Muscle of leg (tissue), 11 donors: ENCODE measurements around the gene EMC8. TPM values are rescaled to one million over a fixed set of nuclear protein-coding genes. Genes with fewer than 3 reads are reported as not detected.

Experiments used
- DNase-seq: peaks from one replicate; pipeline ENCODE4 v3.0.0; 2013
- H3K27ac ChIP-seq: one replicate; pipeline ENCODE4 v1.5.1; 2013; ENCODE audit warnings: mild to moderate bottlenecking, low read length, control low read depth
- H3K27me3 ChIP-seq: one replicate; pipeline ENCODE4 v1.6.1; 2013; ENCODE audit warnings: low read length; ENCODE audit not compliant: control insufficient read depth, insufficient read depth
- H3K36me3 ChIP-seq: one replicate; pipeline ENCODE4 v1.6.1; 2013; ENCODE audit warnings: low read length; ENCODE audit not compliant: control insufficient read depth, insufficient read depth
- H3K4me1 ChIP-seq: one replicate; pipeline ENCODE4 v1.6.1; 2013; ENCODE audit warnings: low read length; ENCODE audit not compliant: control insufficient read depth, insufficient read depth
- H3K4me3 ChIP-seq: one replicate; pipeline ENCODE4 v1.5.1; 2013; ENCODE audit warnings: low read length, control low read depth
- H3K9me3 ChIP-seq: replicated peaks from 2 replicates; pipeline ENCODE4 v1.6.1; 2013; ENCODE audit warnings: low read depth, low read length; ENCODE audit not compliant: control insufficient read depth
- WGBS: methylation state at CpG from one replicate; pipeline ENCODE4 v1.1.5; 2013; ENCODE audit warnings: missing lambda C conversion rate; ENCODE audit not compliant: insufficient coverage; 5-methylcytosine and 5-hydroxymethylcytosine counted together
- polyA plus RNA-seq, 8 donors: library from polyadenylated mRNA; unstranded; fragments of 120-200 nt; gene quantifications; one replicate each; pipeline versions ENCODE4 v1.2.1 to v1.2.3, GENCODE V29; 2013; ENCODE audit warnings: inconsistent platforms in 1 of 8, low replicate concordance in 1 of 8; ENCODE audit not compliant: insufficient read length in 8 of 8, insufficient read depth in 1 of 8
- total RNA-seq: library from RNA; stranded (reverse); fragments of 120-200 nt; gene quantifications from one replicate; pipeline ENCODE4 v1.2.4, GENCODE V29; 2013

The EMC8 gene
- total and polyA plus RNA-seq, 9 donors, result 17.4 to 24.9 (median 20.1) TPM

DNA sequence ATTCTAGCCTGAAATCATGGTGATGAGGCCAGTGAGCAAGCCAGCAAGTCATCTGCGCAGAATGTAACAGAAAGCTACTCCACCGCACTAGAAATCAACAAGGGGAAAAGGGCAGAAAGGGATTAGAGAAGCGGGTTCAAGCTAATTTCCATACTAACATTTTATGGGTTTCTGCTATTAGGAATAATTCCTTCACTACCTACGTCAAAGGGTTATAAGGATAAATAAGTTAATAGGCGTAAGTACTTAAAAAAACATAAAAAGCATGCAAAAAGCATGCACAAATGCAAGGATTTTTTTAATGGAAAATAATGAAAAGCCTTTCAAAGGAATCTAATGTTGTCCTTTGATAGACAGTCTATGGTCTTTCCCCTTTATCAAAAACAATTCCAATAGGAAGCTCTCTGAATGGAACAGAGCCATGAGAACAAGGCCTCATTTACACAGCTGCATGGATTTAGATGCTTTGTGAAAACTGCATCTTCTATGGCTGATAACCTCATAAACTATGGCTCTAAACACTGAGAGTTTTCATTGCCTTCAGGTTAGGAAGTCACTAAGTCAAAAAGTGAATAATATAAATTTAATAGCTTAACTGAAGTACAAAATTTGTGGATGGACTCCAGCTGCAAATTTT is 5.6 kb downstream of the EMC8 start:
- no peak for DNase-seq
- Histone ChIP-seq H3K27ac (no peak overlapping the region), H3K4me3 (no peak overlapping the region), H3K27me3 (no peaks in the 10 kb centered on the region), H3K4me1 (peaks cover 7% of the 10 kb centered on the region), H3K9me3 (peaks cover 4% of the 10 kb centered on the region), H3K36me3 (peaks cover 44% of the 10 kb centered on the region)
- no CpG with 5 or more reads among the region's 5 CpGs for WGBS

DNA sequence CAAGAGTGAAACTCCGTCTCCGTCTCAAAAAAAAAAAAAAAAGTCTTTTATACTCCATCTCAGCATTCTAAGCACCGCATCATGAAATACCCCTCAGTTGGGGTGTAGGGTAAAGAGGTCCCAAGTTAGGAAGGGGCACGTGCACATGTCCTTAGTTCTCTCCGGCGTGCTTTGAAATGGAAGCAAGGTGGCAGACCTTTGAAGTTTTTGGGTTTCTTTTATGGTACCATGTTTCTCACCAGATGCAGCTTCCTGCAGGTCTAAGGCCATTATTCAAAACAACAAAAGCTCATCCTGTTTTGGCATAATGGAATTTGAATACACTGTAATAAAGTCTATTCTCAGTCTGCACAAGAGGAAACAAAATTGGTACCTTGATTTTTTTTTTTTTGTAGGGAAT is 9.6 kb downstream of the EMC8 start:
- H3K9me3 ChIP-seq, result peaks cover 4% of the 10 kb centered on the region
- no peaks in the 10 kb centered on the region for H3K4me1 ChIP-seq
- peaks cover 59% of the 10 kb centered on the region for H3K36me3 ChIP-seq
- no peak for DNase-seq
- WGBS, result no CpG with 5 or more reads among the region's 6 CpGs
- no peaks in the 10 kb centered on the region for H3K27me3 ChIP-seq
- H3K4me3 ChIP-seq, result no peak overlapping the region
- no peak overlapping the region for H3K27ac ChIP-seq

DNA sequence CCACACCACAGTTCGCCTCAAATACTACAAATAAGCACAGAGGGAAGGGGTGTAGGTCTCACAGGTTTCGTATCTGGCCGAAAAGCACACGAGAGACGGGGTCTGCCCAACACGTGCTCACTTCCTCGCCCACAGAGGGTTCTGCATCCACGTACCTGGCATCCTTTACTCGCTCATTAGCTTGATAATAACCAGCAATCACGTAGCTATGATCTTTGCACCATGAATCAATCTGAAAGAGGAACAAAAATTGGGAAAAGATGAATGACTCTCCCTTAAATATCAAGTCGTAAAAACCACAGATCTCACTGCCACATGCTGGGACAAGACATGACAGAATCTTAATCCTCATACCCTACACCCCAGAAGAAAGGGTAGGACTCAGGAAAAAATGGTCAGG is 10.5 kb downstream of the EMC8 start:
- no peaks in the 10 kb centered on the region for H3K27me3 ChIP-seq
- 93% methylated on average over 7 of the region's 11 CpGs for WGBS
- no peak for DNase-seq
- H3K4me1 ChIP-seq, result no peaks in the 10 kb centered on the region
- peaks cover 59% of the 10 kb centered on the region for H3K36me3 ChIP-seq
- H3K9me3 ChIP-seq, result peaks cover 4% of the 10 kb centered on the region
- H3K4me3 ChIP-seq, result no peak overlapping the region
- no peak overlapping the region for H3K27ac ChIP-seq

DNA sequence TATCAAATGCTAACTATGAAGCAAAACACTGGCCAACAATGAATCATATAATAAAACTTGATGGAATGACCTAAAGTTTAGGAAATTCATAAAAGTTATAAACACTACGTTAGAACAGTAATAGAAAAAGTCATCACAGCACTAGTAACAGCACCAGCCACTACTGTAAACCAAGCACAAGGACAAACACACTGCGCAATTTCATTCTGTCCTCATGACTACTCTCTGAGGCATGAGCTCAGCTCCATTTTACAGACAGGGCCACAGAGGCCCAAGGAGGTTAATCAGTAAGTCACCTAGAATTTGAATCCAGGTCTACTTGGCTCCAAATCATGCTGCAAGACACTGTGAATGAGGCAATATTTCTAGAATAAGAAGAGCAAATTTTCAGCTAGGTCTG is 13.4 kb downstream of the EMC8 start:
- Histone ChIP-seq H3K4me1 (peaks cover 6% of the 10 kb centered on the region), H3K9me3 (no peaks in the 10 kb centered on the region), H3K27me3 (no peaks in the 10 kb centered on the region), H3K36me3 (peaks cover 49% of the 10 kb centered on the region), H3K4me3 (no peak overlapping the region), H3K27ac (no peak overlapping the region)
- no CpG with 5 or more reads among the region's 2 CpGs for WGBS
- DNase-seq, result no peak

DNA sequence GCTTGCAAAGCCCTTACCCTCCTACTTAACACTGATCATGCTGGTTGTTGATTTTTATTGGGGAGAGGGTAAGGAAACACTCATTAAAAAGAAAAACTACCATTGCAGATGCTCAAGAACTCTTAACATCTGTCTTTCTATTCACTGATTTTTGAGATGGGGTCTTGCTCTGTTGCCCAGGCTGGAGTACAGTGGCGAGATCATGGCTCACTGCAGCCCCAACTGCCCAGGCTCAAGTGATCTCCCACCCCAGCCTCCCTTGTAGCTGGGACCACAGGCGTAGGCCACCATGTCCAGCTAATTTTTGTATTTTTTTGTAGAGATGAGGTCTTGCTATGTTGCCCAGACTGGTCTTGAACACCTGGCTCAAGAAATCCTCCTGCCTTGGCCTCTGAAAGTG is 14.5 kb downstream of the EMC8 start:
- no CpG with 5 or more reads among the region's 2 CpGs for WGBS
- no peaks in the 10 kb centered on the region for H3K9me3 ChIP-seq
- H3K27ac ChIP-seq, result no peak overlapping the region
- H3K4me1 ChIP-seq, result peaks cover 6% of the 10 kb centered on the region
- no peak overlapping the region for H3K4me3 ChIP-seq
- no peaks in the 10 kb centered on the region for H3K27me3 ChIP-seq
- DNase-seq, result no peak
- H3K36me3 ChIP-seq, result peaks cover 56% of the 10 kb centered on the region

DNA sequence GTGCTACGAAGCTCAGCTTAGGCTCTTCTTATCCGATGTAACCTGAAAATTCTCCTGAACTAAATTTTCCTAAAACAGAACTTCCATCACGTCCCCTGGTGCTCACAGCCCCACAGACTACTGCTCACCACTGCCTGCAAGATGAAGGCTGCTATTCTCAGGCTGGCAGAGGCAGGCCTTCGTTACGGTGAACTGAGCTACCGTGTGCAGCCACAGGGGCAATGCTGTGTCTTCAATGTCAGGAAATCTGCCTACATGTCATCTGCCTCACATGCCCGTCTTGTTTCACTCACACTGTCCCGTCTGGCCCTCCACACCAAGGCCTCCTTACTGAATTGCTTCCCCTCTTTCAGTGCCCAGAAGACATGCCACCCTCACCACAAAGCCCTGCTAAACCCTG is 15.9 kb downstream of the EMC8 start:
- H3K4me3 ChIP-seq, result no peak overlapping the region
- WGBS, result 88% methylated on average over 8 of the region's 8 CpGs
- DNase-seq, result no peak
- H3K36me3 ChIP-seq, result peaks cover 62% of the 10 kb centered on the region
- H3K4me1 ChIP-seq, result peaks cover 6% of the 10 kb centered on the region
- no peaks in the 10 kb centered on the region for H3K27me3 ChIP-seq
- H3K9me3 ChIP-seq, result no peaks in the 10 kb centered on the region
- H3K27ac ChIP-seq, result no peak overlapping the region

DNA sequence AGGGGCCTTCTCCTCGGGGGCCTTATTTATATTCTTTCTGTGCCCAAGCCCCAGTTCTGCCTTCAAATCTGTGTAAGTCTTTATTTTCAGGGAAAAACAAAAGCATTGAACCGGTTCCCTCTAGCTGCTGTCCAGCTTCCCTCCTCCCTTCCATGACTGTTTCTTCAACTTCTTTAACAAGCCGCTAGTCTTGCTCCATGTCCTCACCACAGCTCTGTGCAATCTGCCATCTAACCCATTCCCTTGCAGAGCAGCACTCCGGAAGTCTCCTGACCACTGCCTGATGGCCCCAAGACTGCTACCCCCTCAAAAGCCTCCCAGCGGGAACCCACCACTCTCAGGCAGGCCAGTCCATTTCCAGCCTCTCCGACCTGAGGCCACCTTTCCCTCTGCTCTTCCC is 16.9 kb downstream of the EMC8 start:
- H3K36me3 ChIP-seq, result peaks cover 59% of the 10 kb centered on the region
- WGBS, result 75% methylated on average over 6 of the region's 6 CpGs
- peaks cover 6% of the 10 kb centered on the region for H3K4me1 ChIP-seq
- H3K9me3 ChIP-seq, result no peaks in the 10 kb centered on the region
- H3K4me3 ChIP-seq, result no peak overlapping the region
- no peak overlapping the region for H3K27ac ChIP-seq
- DNase-seq, result no peak
- no peaks in the 10 kb centered on the region for H3K27me3 ChIP-seq

DNA sequence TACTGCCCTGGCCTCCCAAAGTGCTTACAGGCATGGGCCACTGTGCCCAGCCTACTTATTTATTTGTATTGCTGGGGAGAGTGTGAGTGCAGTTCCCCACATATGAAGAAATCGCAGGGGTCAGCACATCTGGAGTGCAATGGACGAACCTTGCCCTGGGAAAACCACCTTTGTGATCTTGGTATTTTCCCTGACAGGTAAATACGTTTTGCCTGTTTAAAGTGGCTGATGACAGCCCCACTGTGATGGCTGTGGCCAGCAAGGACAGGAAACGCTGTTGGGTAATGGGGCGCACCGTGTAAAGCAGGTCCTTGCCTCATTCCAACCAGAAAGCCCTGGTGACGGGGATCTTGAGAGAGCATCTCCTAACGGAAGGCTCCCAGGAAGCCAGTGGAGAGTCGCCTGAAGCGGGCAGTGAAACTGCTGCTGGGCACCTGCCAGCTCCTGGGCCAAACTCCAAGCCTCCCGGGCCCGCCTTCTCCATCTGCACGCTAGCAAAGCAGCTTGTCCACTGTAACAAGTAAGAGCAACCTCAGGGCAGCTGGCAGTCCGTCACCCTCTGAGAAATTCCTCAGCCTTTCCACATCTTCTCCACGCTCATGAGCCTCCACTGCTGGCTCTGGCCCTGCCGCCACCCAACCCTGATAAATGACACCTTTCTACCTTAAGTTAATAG is 17.5 kb downstream of the EMC8 start:
- Histone ChIP-seq H3K36me3 (peaks cover 58% of the 10 kb centered on the region), H3K9me3 (no peaks in the 10 kb centered on the region), H3K27ac (no peak overlapping the region), H3K4me1 (peaks cover 6% of the 10 kb centered on the region), H3K27me3 (no peaks in the 10 kb centered on the region), H3K4me3 (no peak overlapping the region)
- WGBS, result 72% methylated on average over 13 of the region's 16 CpGs
- peak; percentile 16 for DNase-seq

DNA sequence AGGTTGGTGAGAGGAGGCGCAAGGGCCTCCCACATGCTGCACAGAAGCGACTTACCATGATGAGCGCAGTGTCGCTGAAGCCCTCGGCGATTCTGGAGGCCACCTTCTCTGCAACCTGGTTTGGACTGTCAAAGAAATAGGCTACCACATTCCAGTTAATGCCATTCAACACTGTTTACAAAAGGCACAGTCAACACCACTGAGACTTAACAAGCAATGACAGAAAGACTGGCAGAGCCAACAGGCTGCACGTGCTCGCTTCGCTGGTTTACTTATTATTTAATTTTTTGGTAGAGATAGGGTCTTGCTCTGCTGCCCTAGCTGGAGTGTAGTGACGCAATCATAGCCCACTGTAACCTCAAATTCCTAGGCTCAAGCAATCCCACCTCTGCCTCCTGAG is 18.2 kb downstream of the EMC8 start:
- Histone ChIP-seq H3K27me3 (no peaks in the 10 kb centered on the region), H3K4me1 (peaks cover 6% of the 10 kb centered on the region), H3K27ac (no peak overlapping the region), H3K4me3 (no peak overlapping the region), H3K9me3 (no peaks in the 10 kb centered on the region), H3K36me3 (peaks cover 55% of the 10 kb centered on the region)
- 96% methylated on average over 6 of the region's 10 CpGs for WGBS
- DNase-seq, result no peak

DNA sequence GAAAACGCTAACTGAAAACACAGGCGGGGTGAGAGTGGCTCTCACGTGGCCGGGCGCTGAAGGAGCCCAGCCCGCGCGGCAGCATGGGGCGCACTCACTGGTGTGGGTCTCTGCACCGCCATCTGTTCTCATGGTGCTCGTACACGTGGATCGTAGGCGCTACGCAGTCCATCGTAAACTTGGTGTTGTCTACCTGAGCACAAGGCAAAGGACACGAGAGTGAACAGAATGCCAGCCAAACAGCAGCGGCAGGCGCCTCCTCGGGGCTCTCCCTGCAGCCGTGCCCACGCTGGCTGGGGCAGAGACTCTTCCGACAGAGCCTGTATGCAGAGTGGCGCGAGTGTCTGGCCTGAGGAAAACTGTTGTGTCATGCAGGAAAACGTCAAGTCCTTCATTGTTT is 19.1 kb downstream of the EMC8 start:
- Histone ChIP-seq H3K27ac (no peak overlapping the region), H3K4me1 (peaks cover 6% of the 10 kb centered on the region), H3K36me3 (peaks cover 48% of the 10 kb centered on the region), H3K27me3 (no peaks in the 10 kb centered on the region), H3K4me3 (no peak overlapping the region), H3K9me3 (no peaks in the 10 kb centered on the region)
- no peak for DNase-seq
- 90% methylated on average over 26 of the region's 26 CpGs for WGBS
